Liver (tissue), 9 donors: Measurements from ENCODE around the gene ARHGAP6. TPM values are rescaled to one million over a fixed set of nuclear protein-coding genes. Genes with fewer than 3 reads are reported as not detected.

Source experiments
- DNase-seq: peaks from one replicate; pipeline ENCODE4 v3.0.0-alpha.2; 2017; ENCODE audit warnings: low spot score
- H3K27ac ChIP-seq, 2 donors: one replicate each; pipeline ENCODE4 v1.7.0; 2013; ENCODE audit warnings: inconsistent platforms in 2 of 2, low read length in 2 of 2, control low read depth in 1 of 2, low read depth in 1 of 2, mild to moderate bottlenecking in 1 of 2
- H3K27me3 ChIP-seq, 4 donors: one replicate each; pipeline versions ENCODE4 v1.6.1 to v1.7.0; 2013; ENCODE audit warnings: low read length in 3 of 4, inconsistent platforms in 1 of 4, mild to moderate bottlenecking in 1 of 4, moderate library complexity in 1 of 4; ENCODE audit not compliant: control insufficient read depth in 4 of 4, insufficient read depth in 4 of 4
- H3K36me3 ChIP-seq, 4 donors: one replicate each; pipeline versions ENCODE4 v1.6.1 to v1.7.0; 2013; ENCODE audit warnings: low read length in 3 of 4, mild to moderate bottlenecking in 3 of 4, low read depth in 1 of 4, moderate library complexity in 1 of 4; ENCODE audit not compliant: control insufficient read depth in 4 of 4, insufficient read depth in 3 of 4
- H3K4me1 ChIP-seq, 4 donors: one replicate each; pipeline versions ENCODE4 v1.6.1 to v1.7.0; 2013; ENCODE audit warnings: low read length in 3 of 4, mild to moderate bottlenecking in 3 of 4, moderate library complexity in 1 of 4; ENCODE audit not compliant: control insufficient read depth in 4 of 4, insufficient read depth in 4 of 4
- H3K4me3 ChIP-seq, 3 donors: one replicate each; pipeline versions ENCODE4 v1.6.1 to v1.7.0; 2013; ENCODE audit warnings: low read length in 3 of 3, control low read depth in 1 of 3, low read depth in 1 of 3, mild to moderate bottlenecking in 1 of 3
- H3K9ac ChIP-seq, 2 donors: one replicate each; pipeline ENCODE4 v1.7.0; 2013; ENCODE audit warnings: low read length in 2 of 2, mild to moderate bottlenecking in 2 of 2, moderate library complexity in 2 of 2, control low read depth in 1 of 2, low read depth in 1 of 2
- H3K9me3 ChIP-seq, 4 donors: one replicate each; pipeline versions ENCODE4 v1.6.1 to v1.7.0; 2013; ENCODE audit warnings: low read length in 3 of 4; ENCODE audit not compliant: control insufficient read depth in 4 of 4
- FOXA1 ChIP-seq: IDR thresholded peaks from 2 replicates; pipeline ENCODE4 v1.6.1; 2016; ENCODE audit warnings: antibody characterized with exemption
- FOXA2 ChIP-seq: IDR thresholded peaks from 2 replicates; pipeline ENCODE4 v1.6.1; 2016; ENCODE audit warnings: antibody characterized with exemption
- GABPA ChIP-seq, 2 donors: IDR thresholded peaks in 1 of 2; conservative IDR thresholded peaks in 1 of 2; 2 replicates each; pipeline ENCODE4 v1.6.1; 2016; ENCODE audit warnings: antibody characterized with exemption in 2 of 2, mild to moderate bottlenecking in 1 of 2, moderate library complexity in 1 of 2
- HNF4A ChIP-seq, 2 donors: conservative IDR thresholded peaks; 2 replicates each; pipeline ENCODE4 v1.6.1; 2016; ENCODE audit warnings: antibody characterized with exemption in 2 of 2, mild to moderate bottlenecking in 2 of 2
- HNF4G ChIP-seq: IDR thresholded peaks from 2 replicates; pipeline ENCODE4 v1.6.1; 2016; ENCODE audit warnings: antibody characterized with exemption
- JUND ChIP-seq, 2 donors: IDR thresholded peaks; 2 replicates each; pipeline ENCODE4 v1.6.1; 2016; ENCODE audit warnings: antibody characterized with exemption in 2 of 2
- NR2F2 ChIP-seq: IDR thresholded peaks from 2 replicates; pipeline ENCODE4 v1.6.1; 2016; ENCODE audit warnings: antibody characterized with exemption
- RAD21 ChIP-seq, 2 donors: IDR thresholded peaks; 2 replicates each; pipeline ENCODE4 v1.6.1; 2016; ENCODE audit warnings: antibody characterized with exemption in 2 of 2, mild to moderate bottlenecking in 2 of 2
- RXRA ChIP-seq, 2 donors: IDR thresholded peaks; 2 replicates each; pipeline ENCODE4 v1.6.1; 2017 to 2018; ENCODE audit warnings: antibody characterized with exemption in 2 of 2, mild to moderate bottlenecking in 1 of 2
- SP1 ChIP-seq: IDR thresholded peaks from 2 replicates; pipeline ENCODE4 v1.6.1; 2018; ENCODE audit warnings: antibody characterized with exemption, mild to moderate bottlenecking
- TAF1 ChIP-seq: conservative IDR thresholded peaks from 2 replicates; pipeline ENCODE4 v1.6.1; 2016; ENCODE audit warnings: antibody characterized with exemption, mild to moderate bottlenecking
- WGBS: extraction: QIAGEN DNeasy Blood & Tissue Kit; methylation state at CpG from one replicate; pipeline ENCODE4 v1.1.7; 2013; 5-methylcytosine and 5-hydroxymethylcytosine counted together
- polyA plus RNA-seq, 2 donors: library from polyadenylated mRNA; stranded (reverse) in 1 of 2; unstranded in 1 of 2; fragments of 200-250 nt in 1 of 2; fragments of >200 nt in 1 of 2; fragmentation: Nextera tagmentation in 1 of 2; extraction: Ambion mirVana in 1 of 2; gene quantifications; one replicate each; pipeline versions ENCODE4 v1.2.1 to v1.2.3, GENCODE V29; 2013 to 2015
- total RNA-seq, 2 donors: library from RNA; depleted of rRNA; stranded (reverse); fragments of >200 nt; gene quantifications; one replicate each; pipeline ENCODE4 v1.2.3, GENCODE V29; 2014
- TF ChIP-seq, protein P1 (sequence below): IDR thresholded peaks from 2 replicates; pipeline ENCODE4 v1.6.1; 2016; ENCODE audit warnings: antibody characterized with exemption, mild to moderate bottlenecking
- TF ChIP-seq, protein P2 (sequence below): fragments of 150-350 bp; IDR thresholded peaks from 2 replicates; pipeline ENCODE4 v1.5.1; 2017; ENCODE audit warnings: improper control_type of control experiment, low read depth, low read length; ENCODE audit not compliant: missing input control
- TF ChIP-seq, protein P3 (sequence below): IDR thresholded peaks from 2 replicates; pipeline ENCODE4 v1.6.1; 2016; ENCODE audit warnings: antibody characterized with exemption
- TF ChIP-seq, protein P4 (sequence below): IDR thresholded peaks from 2 replicates; pipeline ENCODE4 v1.6.1; 2016; ENCODE audit warnings: antibody characterized with exemption
- TF ChIP-seq, protein P5 (sequence below): IDR thresholded peaks from 2 replicates; pipeline ENCODE4 v1.6.1; 2016; ENCODE audit warnings: antibody characterized with exemption
- donor health status: healthy.
- donor health status: healthy.
- donor health status: healthy.
- donor health status: healthy.
- donor health status: healthy.

ARHGAP6 gene
- total and polyA plus RNA-seq, 4 donors, result 0.10 to 2.2 (median 0.65) TPM

DNA sequence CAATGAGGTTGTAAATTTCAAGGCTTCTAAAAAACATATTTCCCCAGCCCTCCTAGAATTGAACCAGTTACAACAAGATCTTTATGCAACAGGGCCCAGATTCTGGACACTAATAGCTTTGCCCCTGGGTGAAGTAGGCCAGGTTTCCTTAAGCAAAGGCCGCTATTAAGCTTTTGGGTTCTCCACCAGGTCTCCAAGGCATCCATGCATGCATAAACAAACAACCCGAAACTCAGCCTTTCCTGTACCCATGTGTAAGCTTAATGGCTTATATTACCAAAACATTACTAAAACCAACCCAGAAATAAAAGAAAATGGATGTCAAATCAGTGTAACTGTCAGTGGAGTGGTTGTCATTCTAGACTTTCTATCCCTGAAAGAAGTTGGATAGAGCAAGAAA lies 137.1 kb downstream of the ARHGAP6 start:
- TF ChIP-seq, protein P1, sequence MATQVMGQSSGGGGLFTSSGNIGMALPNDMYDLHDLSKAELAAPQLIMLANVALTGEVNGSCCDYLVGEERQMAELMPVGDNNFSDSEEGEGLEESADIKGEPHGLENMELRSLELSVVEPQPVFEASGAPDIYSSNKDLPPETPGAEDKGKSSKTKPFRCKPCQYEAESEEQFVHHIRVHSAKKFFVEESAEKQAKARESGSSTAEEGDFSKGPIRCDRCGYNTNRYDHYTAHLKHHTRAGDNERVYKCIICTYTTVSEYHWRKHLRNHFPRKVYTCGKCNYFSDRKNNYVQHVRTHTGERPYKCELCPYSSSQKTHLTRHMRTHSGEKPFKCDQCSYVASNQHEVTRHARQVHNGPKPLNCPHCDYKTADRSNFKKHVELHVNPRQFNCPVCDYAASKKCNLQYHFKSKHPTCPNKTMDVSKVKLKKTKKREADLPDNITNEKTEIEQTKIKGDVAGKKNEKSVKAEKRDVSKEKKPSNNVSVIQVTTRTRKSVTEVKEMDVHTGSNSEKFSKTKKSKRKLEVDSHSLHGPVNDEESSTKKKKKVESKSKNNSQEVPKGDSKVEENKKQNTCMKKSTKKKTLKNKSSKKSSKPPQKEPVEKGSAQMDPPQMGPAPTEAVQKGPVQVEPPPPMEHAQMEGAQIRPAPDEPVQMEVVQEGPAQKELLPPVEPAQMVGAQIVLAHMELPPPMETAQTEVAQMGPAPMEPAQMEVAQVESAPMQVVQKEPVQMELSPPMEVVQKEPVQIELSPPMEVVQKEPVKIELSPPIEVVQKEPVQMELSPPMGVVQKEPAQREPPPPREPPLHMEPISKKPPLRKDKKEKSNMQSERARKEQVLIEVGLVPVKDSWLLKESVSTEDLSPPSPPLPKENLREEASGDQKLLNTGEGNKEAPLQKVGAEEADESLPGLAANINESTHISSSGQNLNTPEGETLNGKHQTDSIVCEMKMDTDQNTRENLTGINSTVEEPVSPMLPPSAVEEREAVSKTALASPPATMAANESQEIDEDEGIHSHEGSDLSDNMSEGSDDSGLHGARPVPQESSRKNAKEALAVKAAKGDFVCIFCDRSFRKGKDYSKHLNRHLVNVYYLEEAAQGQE, result no peak
- TF ChIP-seq, protein P2, sequence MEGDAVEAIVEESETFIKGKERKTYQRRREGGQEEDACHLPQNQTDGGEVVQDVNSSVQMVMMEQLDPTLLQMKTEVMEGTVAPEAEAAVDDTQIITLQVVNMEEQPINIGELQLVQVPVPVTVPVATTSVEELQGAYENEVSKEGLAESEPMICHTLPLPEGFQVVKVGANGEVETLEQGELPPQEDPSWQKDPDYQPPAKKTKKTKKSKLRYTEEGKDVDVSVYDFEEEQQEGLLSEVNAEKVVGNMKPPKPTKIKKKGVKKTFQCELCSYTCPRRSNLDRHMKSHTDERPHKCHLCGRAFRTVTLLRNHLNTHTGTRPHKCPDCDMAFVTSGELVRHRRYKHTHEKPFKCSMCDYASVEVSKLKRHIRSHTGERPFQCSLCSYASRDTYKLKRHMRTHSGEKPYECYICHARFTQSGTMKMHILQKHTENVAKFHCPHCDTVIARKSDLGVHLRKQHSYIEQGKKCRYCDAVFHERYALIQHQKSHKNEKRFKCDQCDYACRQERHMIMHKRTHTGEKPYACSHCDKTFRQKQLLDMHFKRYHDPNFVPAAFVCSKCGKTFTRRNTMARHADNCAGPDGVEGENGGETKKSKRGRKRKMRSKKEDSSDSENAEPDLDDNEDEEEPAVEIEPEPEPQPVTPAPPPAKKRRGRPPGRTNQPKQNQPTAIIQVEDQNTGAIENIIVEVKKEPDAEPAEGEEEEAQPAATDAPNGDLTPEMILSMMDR, result no peak
- TF ChIP-seq GABPA (IDR thresholded peaks at IDR 0.05 in 1 of 2, conservative IDR thresholded peaks at IDR 0.05 in 1 of 2) (no peak), RXRA (IDR thresholded peaks at IDR 0.05) (no peak), SP1 (no peak), HNF4G (no peak), HNF4A (conservative IDR thresholded peaks at IDR 0.05) (no peak), JUND (IDR thresholded peaks at IDR 0.05) (no peak), FOXA2 (no peak), FOXA1 (no peak), TAF1 (no peak), NR2F2 (no peak)
- TF ChIP-seq, protein P3, sequence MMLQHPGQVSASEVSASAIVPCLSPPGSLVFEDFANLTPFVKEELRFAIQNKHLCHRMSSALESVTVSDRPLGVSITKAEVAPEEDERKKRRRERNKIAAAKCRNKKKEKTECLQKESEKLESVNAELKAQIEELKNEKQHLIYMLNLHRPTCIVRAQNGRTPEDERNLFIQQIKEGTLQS, result no peak
- TF ChIP-seq, protein P4, sequence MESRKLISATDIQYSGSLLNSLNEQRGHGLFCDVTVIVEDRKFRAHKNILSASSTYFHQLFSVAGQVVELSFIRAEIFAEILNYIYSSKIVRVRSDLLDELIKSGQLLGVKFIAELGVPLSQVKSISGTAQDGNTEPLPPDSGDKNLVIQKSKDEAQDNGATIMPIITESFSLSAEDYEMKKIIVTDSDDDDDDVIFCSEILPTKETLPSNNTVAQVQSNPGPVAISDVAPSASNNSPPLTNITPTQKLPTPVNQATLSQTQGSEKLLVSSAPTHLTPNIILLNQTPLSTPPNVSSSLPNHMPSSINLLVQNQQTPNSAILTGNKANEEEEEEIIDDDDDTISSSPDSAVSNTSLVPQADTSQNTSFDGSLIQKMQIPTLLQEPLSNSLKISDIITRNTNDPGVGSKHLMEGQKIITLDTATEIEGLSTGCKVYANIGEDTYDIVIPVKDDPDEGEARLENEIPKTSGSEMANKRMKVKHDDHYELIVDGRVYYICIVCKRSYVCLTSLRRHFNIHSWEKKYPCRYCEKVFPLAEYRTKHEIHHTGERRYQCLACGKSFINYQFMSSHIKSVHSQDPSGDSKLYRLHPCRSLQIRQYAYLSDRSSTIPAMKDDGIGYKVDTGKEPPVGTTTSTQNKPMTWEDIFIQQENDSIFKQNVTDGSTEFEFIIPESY, result no peak
- TF ChIP-seq, protein P5, sequence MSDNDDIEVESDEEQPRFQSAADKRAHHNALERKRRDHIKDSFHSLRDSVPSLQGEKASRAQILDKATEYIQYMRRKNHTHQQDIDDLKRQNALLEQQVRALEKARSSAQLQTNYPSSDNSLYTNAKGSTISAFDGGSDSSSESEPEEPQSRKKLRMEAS, result no peak
- Histone ChIP-seq H3K36me3 (no peaks in the 10 kb centered on the region), H3K27me3 (peaks cover 0 to 3% (median 0%) of the 10 kb centered on the region in 4 donors), H3K27ac (no peak overlapping the region), H3K9me3 (no peaks in the 10 kb centered on the region), H3K9ac (no peak overlapping the region), H3K4me3 (no peak overlapping the region), H3K4me1 (no peaks in the 10 kb centered on the region)
- no peak for DNase-seq
- WGBS, result 97% methylated on average over 2 of the region's 2 CpGs

DNA sequence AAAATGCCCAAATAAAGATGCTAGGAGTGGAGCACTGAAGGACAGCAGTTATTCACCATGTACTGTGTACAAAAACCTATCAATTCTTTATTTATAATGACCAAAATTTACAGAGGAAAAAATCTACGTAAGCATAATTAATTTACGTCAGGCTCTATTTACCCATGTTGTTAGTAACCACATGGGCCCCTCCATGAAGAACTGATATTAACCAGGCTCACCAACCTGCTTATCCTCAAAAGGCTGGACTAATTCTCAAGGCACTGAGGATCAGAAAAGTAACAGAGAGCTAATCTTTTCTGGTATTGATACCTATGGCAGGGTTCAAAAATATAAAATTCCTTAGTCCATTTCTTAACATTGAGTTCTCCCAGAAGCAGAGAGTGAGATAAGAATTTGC lies 140.0 kb downstream of the ARHGAP6 start:
- no peak overlapping the region for H3K9ac ChIP-seq
- TF ChIP-seq, protein P4, result no peak
- TF ChIP-seq, protein P3, result no peak
- TF ChIP-seq HNF4G, result no peak
- TF ChIP-seq, protein P2, result no peak
- no peak for TF ChIP-seq HNF4A (conservative IDR thresholded peaks at IDR 0.05)
- TF ChIP-seq NR2F2, result no peak
- no peak for TF ChIP-seq RAD21 (IDR thresholded peaks at IDR 0.05)
- TF ChIP-seq, protein P5, result no peak
- 95% methylated on average over 2 of the region's 2 CpGs for WGBS

More for the DNA sequence above, 140.0 kb downstream of the ARHGAP6 start:
- H3K36me3 ChIP-seq, result no peaks in the 10 kb centered on the region
- no peaks in the 10 kb centered on the region for H3K4me1 ChIP-seq
- H3K9me3 ChIP-seq, result no peaks in the 10 kb centered on the region
- no peak overlapping the region for H3K4me3 ChIP-seq
- H3K27ac ChIP-seq, result no peak overlapping the region
- peaks cover 0 to 3% (median 0%) of the 10 kb centered on the region in 4 donors for H3K27me3 ChIP-seq
- DNase-seq, result no peak
